Small intestine (tissue), 7 donors: ENCODE results near the gene RUFY1. TPM values are rescaled to one million over a fixed set of nuclear protein-coding genes. Genes with fewer than 3 reads are reported as not detected.
A peak's percentile ranks its signal among the peaks of the same experiment; 100 is the strongest.

Experiments used
- DNase-seq, 2 donors: peaks; one replicate each; pipeline versions ENCODE4 v3.0.0 to v3.0.0-alpha.2; 2013
- FAIRE-seq: peaks from 2 replicates; lab custom pipeline; 2012; peaks lifted over from hg19 to GRCh38; lab: Jason Lieb, UNC
- H3K27ac ChIP-seq, 3 donors: one replicate each; pipeline ENCODE4 v1.5.1; 2013; ENCODE audit warnings: low read length in 2 of 3, mild to moderate bottlenecking in 2 of 3, control low read depth in 1 of 3, inconsistent platforms in 1 of 3, low read depth in 1 of 3, moderate library complexity in 1 of 3
- H3K27me3 ChIP-seq, 3 donors: one replicate each; pipeline ENCODE4 v1.6.1; 2013; ENCODE audit warnings: low read length in 3 of 3, inconsistent platforms in 1 of 3; ENCODE audit not compliant: control insufficient read depth in 3 of 3, insufficient read depth in 3 of 3
- H3K36me3 ChIP-seq, 3 donors: one replicate each; pipeline ENCODE4 v1.6.1; 2013; ENCODE audit warnings: low read length in 3 of 3, inconsistent platforms in 1 of 3, low read depth in 1 of 3, mild to moderate bottlenecking in 1 of 3, moderate library complexity in 1 of 3; ENCODE audit not compliant: control insufficient read depth in 3 of 3, insufficient read depth in 2 of 3
- H3K4me1 ChIP-seq, 3 donors: one replicate each; pipeline ENCODE4 v1.6.1; 2013; ENCODE audit warnings: low read length in 2 of 3, inconsistent platforms in 1 of 3, low read depth in 1 of 3, mild to moderate bottlenecking in 1 of 3, moderate library complexity in 1 of 3; ENCODE audit not compliant: control insufficient read depth in 3 of 3, insufficient read depth in 2 of 3
- H3K4me3 ChIP-seq, 3 donors: one replicate each; pipeline ENCODE4 v1.5.1; 2013; ENCODE audit warnings: low read length in 3 of 3, control low read depth in 1 of 3, inconsistent platforms in 1 of 3, low read depth in 1 of 3, mild to moderate bottlenecking in 1 of 3, moderate library complexity in 1 of 3
- H3K9me3 ChIP-seq, 2 donors: one replicate each; pipeline ENCODE4 v1.6.1; 2013; ENCODE audit warnings: low read depth in 1 of 2, low read length in 1 of 2; ENCODE audit not compliant: control insufficient read depth in 2 of 2, insufficient read depth in 1 of 2
- WGBS, 3 donors: extraction: QIAGEN DNeasy Blood & Tissue Kit; methylation state at CpG; one replicate each; pipeline ENCODE4 v1.1.7; 2013; 5-methylcytosine and 5-hydroxymethylcytosine counted together
- polyA plus RNA-seq, 4 donors: library from polyadenylated mRNA; stranded (reverse) in 3 of 4; unstranded in 1 of 4; fragments of 200-250 nt in 3 of 4; fragments of 120-200 nt in 1 of 4; gene quantifications; one replicate each; pipeline versions ENCODE4 v1.2.1 to v1.2.3, GENCODE V29; 2013
- donor health status: healthy with polysubstance abuse.
- donor health status: control.
- donor health status: control.
- donor health status: Bipolar disorder and iron deficiency.
- donor health status: healthy.

The RUFY1 gene
- polyA plus RNA-seq, 4 donors, result 28.8 to 43.4 (median 33.2) TPM

DNA sequence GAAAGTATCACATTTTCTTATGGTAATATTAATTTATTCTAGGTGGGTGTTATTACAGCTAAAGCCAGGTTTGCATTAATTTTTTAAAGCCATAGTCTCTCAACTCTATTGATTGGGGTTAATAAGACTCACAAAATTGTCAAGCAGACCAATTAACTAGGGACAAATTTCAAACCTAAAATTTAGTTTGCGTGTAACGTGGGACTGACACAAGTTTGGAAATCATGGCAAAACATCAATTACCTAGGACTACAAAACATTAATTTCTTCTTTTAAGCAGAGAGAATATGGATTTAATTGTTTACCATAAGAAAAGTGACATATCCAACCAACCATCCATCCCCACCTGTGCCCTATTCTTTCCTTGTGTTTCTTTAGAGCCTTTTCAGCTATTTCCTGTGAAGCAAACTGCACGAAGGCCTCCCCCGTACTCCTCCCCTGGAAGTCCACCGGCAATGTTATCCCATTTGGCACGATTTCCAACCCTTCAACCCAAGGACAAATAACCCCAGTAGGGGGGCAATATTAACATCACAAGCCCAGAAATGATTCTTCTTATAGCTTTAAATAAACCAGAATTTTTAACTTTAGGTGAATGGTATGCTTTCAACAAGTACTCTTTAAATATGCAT lies 68.7 kb downstream of the RUFY1 start:
- DNase-seq, result no peak
- H3K4me1 ChIP-seq, result peaks cover 0 to 12% (median 3%) of the 10 kb centered on the region in 3 donors
- H3K9me3 ChIP-seq, result no peaks in the 10 kb centered on the region
- H3K36me3 ChIP-seq, result peaks cover 29 to 34% (median 32%) of the 10 kb centered on the region in 3 donors
- WGBS, 3 donors, result 15 to 18% (median 18%) methylated on average over 6 of the region's 6 CpGs
- H3K4me3 ChIP-seq, result peak overlapping the region in 1 of 3 donors; percentile 27
- H3K27me3 ChIP-seq, result no peaks in the 10 kb centered on the region
- H3K27ac ChIP-seq, result no peak overlapping the region
- no peak for FAIRE-seq

DNA sequence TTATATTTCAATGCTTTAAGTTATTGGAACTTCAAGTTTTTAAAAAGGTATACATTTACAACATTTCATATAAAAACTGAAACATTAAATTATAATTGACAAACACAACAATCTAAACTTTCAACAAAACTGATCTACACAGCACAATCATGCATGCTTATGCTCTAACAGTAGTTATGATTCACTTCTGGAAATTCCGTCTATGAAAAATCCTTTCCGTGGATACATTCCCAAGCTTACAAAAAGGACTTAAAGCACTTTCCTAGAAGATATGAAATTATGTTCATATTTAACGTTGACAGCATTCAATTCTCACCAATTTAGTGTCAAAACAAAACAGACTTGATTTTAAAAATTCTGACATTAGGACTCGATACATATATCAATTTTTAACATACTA lies 69.4 kb downstream of the RUFY1 start:
- H3K4me1 ChIP-seq, result peaks cover 0 to 17% (median 3%) of the 10 kb centered on the region in 3 donors
- H3K4me3 ChIP-seq, result no peak overlapping the region
- FAIRE-seq, result no peak

DNA sequence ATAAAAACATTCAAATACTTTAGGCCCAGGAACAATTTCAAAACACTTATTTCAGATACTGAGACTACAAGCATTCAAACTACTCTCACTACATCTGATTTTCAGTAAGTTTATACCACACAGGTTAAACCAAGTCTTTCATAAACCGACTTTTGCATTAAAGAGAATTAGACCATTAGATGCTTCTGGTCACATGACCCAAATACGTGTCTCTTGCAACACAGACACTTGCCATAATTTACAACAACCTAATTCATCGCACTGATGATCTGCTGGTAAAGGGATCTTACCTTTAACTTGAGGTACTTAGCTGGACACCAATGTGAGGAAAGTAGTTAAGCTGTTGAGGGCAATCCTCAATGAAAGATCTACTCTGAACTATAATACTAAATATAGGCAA lies 69.9 kb downstream of the RUFY1 start:
- H3K4me3 ChIP-seq, result peak overlapping the region in 2 of 3 donors; percentile 80 to 100
- H3K27me3 ChIP-seq, result no peaks in the 10 kb centered on the region
- peak in 1 of 2 donors; percentile 43 for DNase-seq
- H3K9me3 ChIP-seq, result no peaks in the 10 kb centered on the region
- peaks cover 23 to 32% (median 26%) of the 10 kb centered on the region in 3 donors for H3K36me3 ChIP-seq
- FAIRE-seq, result no peak
- no peak overlapping the region for H3K27ac ChIP-seq
- WGBS, 3 donors, result 0 to 3% (median 1%) methylated on average over 3 of the region's 3 CpGs
- H3K4me1 ChIP-seq, result peaks cover 0 to 22% (median 3%) of the 10 kb centered on the region in 3 donors

More for the DNA sequence above, 69.4 kb downstream of the RUFY1 start:
- H3K9me3 ChIP-seq, result no peaks in the 10 kb centered on the region
- WGBS, 3 donors, result 3 to 7% (median 5%) methylated on average over 4 of the region's 4 CpGs
- H3K36me3 ChIP-seq, result peaks cover 27 to 34% (median 30%) of the 10 kb centered on the region in 3 donors
- H3K27ac ChIP-seq, result no peak overlapping the region
- DNase-seq, result no peak
- no peaks in the 10 kb centered on the region for H3K27me3 ChIP-seq

DNA sequence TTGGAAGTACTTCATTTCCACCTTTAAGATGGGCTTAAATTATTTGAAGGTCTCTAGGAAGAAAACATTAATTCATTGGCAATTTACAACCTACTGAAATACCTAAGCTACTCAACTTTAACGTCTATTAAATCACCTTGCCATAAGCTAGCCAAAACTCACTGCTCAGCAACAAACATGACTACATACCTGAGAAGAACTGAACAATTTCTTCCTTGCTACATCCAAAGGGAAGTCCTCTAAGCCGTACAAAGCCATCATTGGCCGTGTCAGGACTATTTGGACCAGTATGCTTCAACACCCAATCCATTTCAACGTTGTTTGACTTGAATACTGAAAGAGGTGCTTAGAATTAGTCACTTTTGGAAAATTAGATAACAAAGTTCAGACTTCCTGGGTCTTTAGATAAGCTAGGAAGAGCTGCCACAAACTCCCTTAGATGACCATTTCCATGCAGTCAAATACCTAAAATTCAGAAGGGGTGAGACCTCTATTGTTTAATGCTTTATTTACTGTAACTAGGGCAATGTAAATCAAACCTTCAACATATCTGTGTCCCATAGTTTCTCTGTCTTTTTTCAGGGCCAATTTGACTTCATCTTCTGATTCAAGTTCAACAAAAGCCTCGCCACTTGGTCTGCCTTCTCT lies 70.5 kb downstream of the RUFY1 start:
- Histone ChIP-seq H3K4me1 (peaks cover 0 to 22% (median 3%) of the 10 kb centered on the region in 3 donors), H3K27ac (peak overlapping the region in 1 of 3 donors; percentile 8), H3K27me3 (no peaks in the 10 kb centered on the region), H3K36me3 (peaks cover 21 to 30% (median 25%) of the 10 kb centered on the region in 3 donors), H3K9me3 (no peaks in the 10 kb centered on the region), H3K4me3 (peak overlapping the region in 2 of 3 donors; percentile 80 to 100)
- no peak for FAIRE-seq
- 0 to 6% (median 4%) methylated on average over 5 of the region's 5 CpGs for WGBS, 3 donors
- no peak for DNase-seq

DNA sequence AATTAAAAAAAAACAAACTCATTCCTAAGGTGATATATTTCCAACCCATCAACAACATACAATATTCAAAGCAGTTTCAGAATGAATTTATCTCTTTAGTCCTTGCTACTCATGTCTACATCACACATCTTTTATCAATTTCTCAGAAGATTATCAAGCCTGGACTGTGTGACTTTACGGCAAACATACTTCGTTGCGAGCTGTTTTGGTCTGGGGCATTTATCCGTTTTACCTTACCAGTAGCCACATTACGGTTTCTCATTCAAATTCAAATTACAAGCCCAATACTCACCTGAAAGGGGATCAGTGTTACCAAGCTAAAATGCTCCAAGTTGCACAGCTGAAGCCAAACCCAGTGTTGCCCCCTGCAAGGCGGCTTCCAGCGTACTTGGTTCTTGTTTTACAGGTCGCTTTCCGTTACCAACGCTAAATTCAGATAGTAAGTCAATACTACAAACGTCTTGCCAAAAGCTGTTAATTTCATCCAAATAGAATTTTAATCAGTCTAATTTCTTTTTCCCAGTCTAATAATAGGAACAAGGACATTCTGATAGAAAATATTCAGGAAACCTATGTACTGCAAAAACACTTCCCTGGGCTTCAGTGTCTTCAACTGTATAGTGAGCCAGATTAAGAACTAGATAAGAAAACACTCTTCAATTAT lies 71.3 kb downstream of the RUFY1 start:
- Histone ChIP-seq H3K4me3 (peak overlapping the region; percentile 52 to 100 (median 80)), H3K9me3 (no peaks in the 10 kb centered on the region), H3K27me3 (no peaks in the 10 kb centered on the region), H3K36me3 (peaks cover 18 to 24% (median 21%) of the 10 kb centered on the region in 3 donors), H3K27ac (peak overlapping the region; percentile 41 to 54 (median 52)), H3K4me1 (peaks cover 0 to 22% (median 3%) of the 10 kb centered on the region in 3 donors)
- no peak for DNase-seq
- WGBS, 3 donors, result 1 to 3% (median 2%) methylated on average over 11 of the region's 11 CpGs
- no peak for FAIRE-seq

DNA sequence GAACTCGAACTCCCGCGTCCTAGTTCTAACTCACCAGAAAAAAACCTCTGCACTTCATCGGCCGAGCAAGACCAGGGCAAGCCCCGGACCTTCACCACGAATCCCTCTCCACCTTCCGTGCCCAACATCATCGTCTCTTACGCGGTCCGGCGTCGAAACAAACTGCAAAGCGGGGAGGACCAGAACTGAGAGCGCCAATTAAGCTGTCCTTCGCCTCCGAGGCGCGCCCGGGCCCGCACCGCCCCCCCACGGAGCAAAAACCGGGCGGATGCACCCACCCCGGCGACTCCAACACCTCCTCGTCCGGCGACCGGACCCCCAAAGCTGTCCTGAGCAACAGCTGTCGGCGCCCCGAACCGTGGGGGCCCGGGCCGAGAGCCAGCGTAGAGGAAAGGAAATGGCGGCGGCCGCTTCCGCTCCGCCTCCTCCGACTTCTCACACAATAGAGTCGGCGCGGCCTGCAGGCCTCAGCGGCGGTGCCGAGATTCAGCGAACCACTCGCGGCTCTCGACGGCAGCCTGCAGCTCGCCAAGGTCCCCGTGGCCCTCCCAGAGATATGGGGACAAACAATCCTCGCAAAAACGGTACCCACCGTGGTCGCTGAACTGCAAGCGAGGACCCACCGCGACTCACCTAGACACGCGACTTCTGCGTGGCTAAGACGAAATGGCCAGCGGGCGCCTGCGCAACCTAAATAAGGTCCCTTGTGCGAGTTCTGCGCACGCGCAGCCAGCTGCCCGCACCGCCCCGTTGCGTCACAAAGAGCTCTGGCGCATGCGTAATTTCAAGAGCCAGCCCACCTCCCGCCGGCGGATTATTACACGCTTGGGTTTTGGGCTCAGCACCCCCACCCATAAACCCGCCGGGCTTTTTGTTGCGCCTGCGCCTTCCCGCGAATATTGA lies 72.9 kb downstream of the RUFY1 start, which contains the start of gene HNRNPH1:
HNRNPH1 (minus strand) TSS at position 669 of the 903 bp plus-strand sequence; CDS start at position 131, 538 bp downstream.
- H3K27me3 ChIP-seq, result no peaks in the 10 kb centered on the region
- H3K36me3 ChIP-seq, result peaks cover 9 to 14% (median 13%) of the 10 kb centered on the region in 3 donors
- 0% methylated on average over 81 to 92 of the region's 92 CpGs for WGBS, 3 donors
- H3K4me1 ChIP-seq, result peaks cover 0 to 22% (median 3%) of the 10 kb centered on the region in 3 donors
- H3K4me3 ChIP-seq, result peak within 1 kb of the TSS; percentile 80 to 100 (median 97)
- DNase-seq, result peak; percentile 99
- no peak for FAIRE-seq
- H3K9me3 ChIP-seq, result no peaks in the 10 kb centered on the region
- H3K27ac ChIP-seq, result peak within 1 kb of the TSS; percentile 97 to 100 (median 99)

DNA sequence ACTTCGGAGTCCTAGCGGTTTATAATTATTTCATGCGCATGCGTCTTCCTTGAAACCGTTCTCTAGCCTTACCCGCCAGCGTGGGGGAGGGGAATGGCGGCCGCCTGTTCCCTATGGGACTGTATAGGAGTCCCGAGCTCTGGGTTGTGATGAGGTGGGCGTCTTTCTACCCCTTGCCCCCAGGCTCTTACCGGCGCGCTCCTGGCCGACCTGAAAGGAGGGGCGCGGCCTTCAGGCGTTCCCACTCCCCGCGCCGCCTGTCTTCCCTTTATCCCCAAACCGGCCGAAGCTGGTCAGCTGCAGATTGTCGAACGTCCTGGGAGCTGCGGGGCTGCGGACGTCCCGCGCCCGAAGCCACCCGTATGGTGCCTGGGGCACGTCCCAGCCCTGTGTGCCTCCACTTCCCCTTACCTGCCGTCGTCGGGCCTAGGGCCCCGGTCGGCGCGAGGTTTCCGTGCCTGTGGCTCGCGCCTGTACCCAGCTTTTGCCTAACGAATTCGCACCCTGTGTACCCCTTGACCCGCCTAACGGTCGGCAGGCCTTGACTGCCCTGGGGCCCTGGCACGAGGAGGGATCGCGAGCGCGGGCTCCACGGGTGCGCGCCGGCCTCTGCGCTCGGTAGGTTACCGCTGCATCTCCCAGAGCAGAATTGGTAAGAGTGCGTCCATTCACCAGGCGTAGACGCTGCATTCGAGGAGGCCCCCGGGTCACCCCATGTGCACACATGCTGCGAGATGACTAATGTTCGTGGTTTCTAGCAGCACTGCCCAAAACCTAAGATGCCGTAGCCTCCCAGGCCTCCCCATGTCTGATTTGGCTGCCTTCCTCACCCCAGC lies 73.8 kb downstream of the RUFY1 start:
- Histone ChIP-seq H3K36me3 (peaks cover 7 to 12% (median 10%) of the 10 kb centered on the region in 3 donors), H3K4me1 (peaks cover 0 to 18% (median 3%) of the 10 kb centered on the region in 3 donors), H3K9me3 (no peaks in the 10 kb centered on the region), H3K27ac (peak overlapping the region; percentile 95 to 98 (median 97)), H3K27me3 (no peaks in the 10 kb centered on the region), H3K4me3 (peak overlapping the region; percentile 55 to 100 (median 72))
- no peak for DNase-seq
- 7 to 12% (median 10%) methylated on average over 65 to 68 of the region's 68 CpGs for WGBS, 3 donors
- FAIRE-seq, result no peak
